ENCODE data around the gene RBMS2. TPM values are rescaled to one million over a fixed set of nuclear protein-coding genes. Genes with fewer than 3 reads are reported as not detected.
A peak's percentile ranks its signal among the peaks of the same experiment; 100 is the strongest.

Gene RBMS2
- total RNA-seq, 1 experiment from 2014 or later = 7.1 TPM

GRCh38 chr12:56630180-56630632 lies 108.6 kb downstream of the RBMS2 start, which contains the start of gene BAZ2A:
BAZ2A (minus strand) TSS chr12:56630326; CDS start chr12:56617530, 12,796 bp downstream.
- DNase-seq (ENCODE audit: low spot score) = peak; percentile 86

GRCh38 chr12:56631790-56632700 lies 110.4 kb downstream of the RBMS2 start:
- DNase-seq (ENCODE audit: low spot score) = peak; percentile 58

GRCh38 chr12:56632701-56633467 lies 111.3 kb downstream of the RBMS2 start:
- DNase-seq (ENCODE audit: low spot score) = no peak

GRCh38 chr12:56633468-56634241 lies 112.0 kb downstream of the RBMS2 start:
- no peak for DNase-seq (ENCODE audit: low spot score)

GRCh38 chr12:56634242-56634836 lies 112.7 kb downstream of the RBMS2 start:
- DNase-seq (ENCODE audit: low spot score) = peak; percentile 83

- peak; percentile 92 for DNase-seq (ENCODE audit: low spot score)
Observed at GRCh38 chr12:56634837-56635791, 113.5 kb downstream of the RBMS2 start.

GRCh38 chr12:56635806-56636674 lies 114.4 kb downstream of the RBMS2 start:
- peak; percentile 93 for DNase-seq (ENCODE audit: low spot score)

GRCh38 chr12:56636675-56637540 lies 115.3 kb downstream of the RBMS2 start:
- DNase-seq (ENCODE audit: low spot score) = peak; percentile 99

- no peak for DNase-seq (ENCODE audit: low spot score)
Observed at GRCh38 chr12:56637621-56638020, 116.0 kb downstream of the RBMS2 start.

GRCh38 chr12:56641219-56641618 lies 119.6 kb downstream of the RBMS2 start:
- DNase-seq (ENCODE audit: low spot score) = no peak

- no peak for DNase-seq (ENCODE audit: low spot score)
Observed at GRCh38 chr12:56644654-56645053, 123.0 kb downstream of the RBMS2 start.

GRCh38 chr12:56645201-56645716 lies 123.6 kb downstream of the RBMS2 start:
- peak; percentile 45 for DNase-seq (ENCODE audit: low spot score)

Small RNA genes within 50 kb of the gene (small RNA-seq; reads per million reads assigned to genes)
- not detected for gene RNU6-343P
- gene SNORD59A = 1,522 reads per million, percentile 99 among the genes with 10 or more reads in this experiment

Other genes starting within 250 kb of the RBMS2 start
- 139 and 154 TPM in 2 replicates for gene CS, start 221.5 kb upstream of the RBMS2 start, total RNA-seq (2014; rRNA removed; shearing (Covaris generic))
- gene CNPY2, start 205.8 kb upstream of the RBMS2 start, total RNA-seq (2014; rRNA removed; shearing (Covaris generic)) = 129 and 152 TPM in 2 replicates
- gene PAN2, start 187.8 kb upstream of the RBMS2 start, total RNA-seq (2014; rRNA removed; shearing (Covaris generic)) = 28.8 and 30.9 TPM in 2 replicates
- gene IL23A, start 182.9 kb upstream of the RBMS2 start, total RNA-seq (2014; rRNA removed; shearing (Covaris generic)) = 0.08 and 0.36 TPM in 2 replicates
- gene STAT2, start 161.7 kb upstream of the RBMS2 start, total RNA-seq (2014; rRNA removed; shearing (Covaris generic)) = 23.4 and 30.6 TPM in 2 replicates
- gene APOF, start 159.0 kb upstream of the RBMS2 start, total RNA-seq (2014; rRNA removed; shearing (Covaris generic)) = not detected in 2 replicates
- gene TIMELESS, start 72.4 kb upstream of the RBMS2 start, total RNA-seq (2014; rRNA removed; shearing (Covaris generic)) = 19.7 and 21.8 TPM in 2 replicates
- gene MIP, start 67.2 kb upstream of the RBMS2 start, total RNA-seq (2014; rRNA removed; shearing (Covaris generic)) = 0.15 and 0.26 TPM in 2 replicates
- gene SPRYD4, start 53.2 kb upstream of the RBMS2 start, total RNA-seq (2014; rRNA removed; shearing (Covaris generic)) = 4.4 and 4.5 TPM in 2 replicates
- 5.7 and 6.9 TPM in 2 replicates for gene GLS2, start 33.7 kb upstream of the RBMS2 start, total RNA-seq (2014; rRNA removed; shearing (Covaris generic))
- gene BAZ2A, start 108.5 kb downstream of the RBMS2 start, total RNA-seq (2014; rRNA removed; shearing (Covaris generic)) = 43.3 and 47.1 TPM in 2 replicates
- 397 and 447 TPM in 2 replicates for gene ATP5F1B, start 124.2 kb downstream of the RBMS2 start, total RNA-seq (2014; rRNA removed; shearing (Covaris generic))
- gene PTGES3, start 166.5 kb downstream of the RBMS2 start, total RNA-seq (2014; rRNA removed; shearing (Covaris generic)) = 80.2 and 83.4 TPM in 2 replicates
- 1,132 and 1,145 TPM in 2 replicates for gene NACA, start 203.5 kb downstream of the RBMS2 start, total RNA-seq (2014; rRNA removed; shearing (Covaris generic))
- 8.9 and 10.1 TPM in 2 replicates for gene PRIM1, start 230.5 kb downstream of the RBMS2 start, total RNA-seq (2014; rRNA removed; shearing (Covaris generic))
- gene HSD17B6, start 241.5 kb downstream of the RBMS2 start, total RNA-seq (2014; rRNA removed; shearing (Covaris generic)) = 0.16 TPM in 1 of 2 replicates, not detected in the other